NB4 (cell line): ENCODE data around the gene RADIL.

Source experiments
- CTCF ChIP-seq: IDR thresholded peaks from one replicate; pipeline ENCODE4 v1.5.1; 2012; ENCODE audit warnings: low read depth, low read length
- MYC ChIP-seq: IDR thresholded peaks from 2 replicates; pipeline ENCODE4 v1.6.1; 2011; ENCODE audit warnings: low read depth, low read length

GRCh38 chr7:4931943-4932342, 48.4 kb upstream of the RADIL start:
- TF ChIP-seq CTCF, result no peak
- TF ChIP-seq MYC, result no peak
